Astrocyte of the cerebellum (primary cell): ENCODE results near the gene MAP4K1.

Experiments
- DNase-seq: peaks from one replicate; pipeline ENCODE4 v3.0.0-alpha.2; 2011; ENCODE audit warnings: low read depth
- H3K4me3 ChIP-seq: 2 replicates; pipeline ENCODE4 v1.5.1; 2011; ENCODE audit warnings: mild to moderate bottlenecking, low read depth, low read length, moderate library complexity
- CTCF ChIP-seq: IDR thresholded peaks from 2 replicates; pipeline ENCODE4 v1.5.1; 2012; ENCODE audit warnings: low read length, low read depth, moderate library complexity, mild to moderate bottlenecking; ENCODE audit errors: missing control alignments
- in situ Hi-C: cut with HindIII; loops from 2 replicates; pipeline ENCODE4 v1.10.0; 2017; ENCODE audit warnings: low sequenced_read_pairs

MAP4K1 gene

GRCh38 chr19:38619361-38620174 is 1.8 kb upstream of the MAP4K1 start:
- DNase-seq, result no peak
- peak overlapping the region; percentile 99 for H3K4me3 ChIP-seq
- in situ Hi-C loops, result no loop called here
- TF ChIP-seq CTCF, result no peak

GRCh38 chr19:38618590-38619360 is 1.0 kb upstream of the MAP4K1 start, which contains the start of gene EIF3K:
Gene EIF3K, plus strand, starts transcription at chr19:38619188. Its CDS starts 81 bp downstream, at chr19:38619269.
- peak; percentile 95 for DNase-seq
- no peak for TF ChIP-seq CTCF
- H3K4me3 ChIP-seq, result peak within 1 kb of the TSS; percentile 99
- in situ Hi-C loops, result no loop called here

- no peak for DNase-seq
- no peak overlapping the region for H3K4me3 ChIP-seq
- TF ChIP-seq CTCF, result no peak
- in situ Hi-C loops, result no loop called here
These were observed 430 bp downstream of the MAP4K1 start for GRCh38 chr19:38617283-38617763.

GRCh38 chr19:38616265-38616664 is 1.5 kb downstream of the MAP4K1 start:
- TF ChIP-seq CTCF, result no peak
- H3K4me3 ChIP-seq, result no peak overlapping the region
- in situ Hi-C loops, result no loop called here
- no peak for DNase-seq

- no peak for TF ChIP-seq CTCF
- H3K4me3 ChIP-seq, result no peak overlapping the region
- in situ Hi-C loops, result no loop called here
These were observed 2.7 kb downstream of the MAP4K1 start for GRCh38 chr19:38615007-38615581.

GRCh38 chr19:38614289-38614688 is 3.5 kb downstream of the MAP4K1 start:
- no peak overlapping the region for H3K4me3 ChIP-seq
- DNase-seq, result no peak
- no peak for TF ChIP-seq CTCF
- in situ Hi-C loops, result no loop called here

More at GRCh38 chr19:38615007-38615581, 2.7 kb downstream of the MAP4K1 start:
- no peak for DNase-seq
